NT2/D1 (cell line): ENCODE results near the gene FAM241A.

Experiments
- YY1 ChIP-seq: IDR thresholded peaks from 2 replicates; pipeline ENCODE4 v1.6.1; 2011; ENCODE audit not compliant: insufficient read length, insufficient read depth
- ZNF274 ChIP-seq: IDR thresholded peaks from 2 replicates; pipeline ENCODE4 v1.6.1; 2011; ENCODE audit warnings: mild to moderate bottlenecking, low read depth, low read length

- TF ChIP-seq ZNF274 (no peak), YY1 (no peak)
Measured at GRCh38 chr4:112238833-112239232, 93.6 kb downstream of the FAM241A start.
